GM10266 (cell line): ENCODE measurements around the gene ST6GALNAC5.
"Not testable (repeated sequence)": the region's sequence is repeated elsewhere in the genome, so short reads cannot be mapped to it uniquely, and the experiment has no call there.

Experiments used
- DNase-seq: peaks from one replicate; pipeline ENCODE4 v3.0.0; 2012; ENCODE audit errors: extremely low spot score
- CTCF ChIP-seq: IDR thresholded peaks from 2 replicates; pipeline ENCODE4 v1.5.1; 2012; ENCODE audit warnings: mild to moderate bottlenecking, low read depth; ENCODE audit not compliant: control insufficient read depth, insufficient read depth; ENCODE audit errors: missing control alignments

The ST6GALNAC5 gene

GRCh38 chr1:76876655-76877395 is 9.5 kb downstream of the ST6GALNAC5 start:
- TF ChIP-seq CTCF: no peak
- DNase-seq: no peak

GRCh38 chr1:76879014-76879413 is 11.7 kb downstream of the ST6GALNAC5 start:
- DNase-seq: not testable (repeated sequence)

- no peak for DNase-seq
- no peak for TF ChIP-seq CTCF
These were observed 14.5 kb downstream of the ST6GALNAC5 start for GRCh38 chr1:76881762-76882161.

- TF ChIP-seq CTCF: no peak
- DNase-seq: no peak
These were observed 24.8 kb downstream of the ST6GALNAC5 start for GRCh38 chr1:76891931-76892622.

GRCh38 chr1:76892675-76893074 is 25.4 kb downstream of the ST6GALNAC5 start:
- no peak for DNase-seq
- TF ChIP-seq CTCF: no peak

GRCh38 chr1:76901158-76901767 is 34.0 kb downstream of the ST6GALNAC5 start:
- peak; percentile 30 for DNase-seq
- TF ChIP-seq CTCF: peak; percentile 78

- no peak for TF ChIP-seq CTCF
- DNase-seq: no peak
These were observed 38.8 kb downstream of the ST6GALNAC5 start for GRCh38 chr1:76905876-76906595.
